ENCODE data around the gene WNT5A.

- TF ChIP-seq CTCF (IDR thresholded peaks at IDR 0.05), result no peak
- TF ChIP-seq EZH2 (IDR thresholded peaks at IDR 0.05; ENCODE audit: borderline replicate concordance, insufficient read depth, low read depth, low read length, poor library complexity, severe bottlenecking), result no peak
These were observed 12.9 kb downstream of the WNT5A start for GRCh38 chr3:55474213-55474632.
